Activated naive CD4-positive, alpha-beta T cell treated with anti-CD3 and anti-CD28 coated beads, Interleukin-2, amount 50 U/mL, for 16 hours (primary cell): Measurements from ENCODE around the gene SPEM1.

Experiments
- DNase-seq: peaks from one replicate; pipeline ENCODE4 v3.0.0-alpha.2; 2020

The SPEM1 gene

GRCh38 chr17:7403043-7403726, 16.9 kb upstream of the SPEM1 start:
- DNase-seq, result no peak

DNA sequence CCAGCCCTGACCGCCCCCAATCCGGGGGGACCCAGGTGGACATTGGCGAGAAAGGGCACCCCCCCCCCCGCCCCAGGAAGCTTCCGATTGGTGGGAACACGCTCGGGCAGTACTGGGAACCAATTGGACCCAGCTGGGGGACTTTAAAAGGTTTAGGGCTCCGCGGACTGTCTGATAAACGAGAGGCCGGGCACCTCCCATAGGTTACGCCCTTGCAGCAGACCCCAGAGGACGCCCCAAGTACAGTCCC, 16.5 kb upstream of the SPEM1 start:
- no peak for DNase-seq

GRCh38 chr17:7403977-7404736, 16.0 kb upstream of the SPEM1 start, which contains the start of gene TMEM256:
TMEM256 (minus strand) TSS chr17:7404097; CDS start chr17:7404084, 13 bp downstream.
- DNase-seq, result peak; percentile 94

DNA sequence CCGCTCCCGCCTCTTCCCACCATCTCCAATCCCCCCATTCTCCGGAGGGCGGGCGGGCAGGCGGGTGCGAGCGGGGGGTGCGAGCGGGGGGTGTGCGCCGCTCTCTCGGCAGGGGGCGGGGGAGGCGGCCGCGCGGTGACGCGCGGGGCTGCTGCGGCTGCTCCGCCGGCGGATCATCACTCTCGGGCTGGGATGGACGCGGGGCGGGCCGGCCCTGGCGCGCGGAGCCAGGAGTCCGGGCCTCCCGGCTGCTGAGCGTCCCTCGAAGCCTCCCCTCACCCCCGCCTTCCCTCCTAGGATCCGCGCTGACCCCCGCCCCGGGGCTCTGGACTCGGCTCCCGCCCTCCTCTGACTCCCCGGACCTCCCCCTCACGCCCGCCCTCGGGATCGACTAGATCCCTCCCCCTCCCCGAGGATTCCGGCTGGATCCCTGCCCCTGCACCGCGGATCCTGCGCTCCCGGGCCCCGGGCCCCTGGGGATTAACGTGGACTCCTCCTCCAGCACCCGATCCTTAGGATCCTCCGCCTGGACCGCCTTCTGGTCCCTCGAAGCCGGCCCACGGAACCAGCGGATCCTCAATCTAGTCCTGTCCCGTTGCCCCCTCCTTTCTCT, 15.3 kb upstream of the SPEM1 start:
- DNase-seq, result peak; percentile 78

DNA sequence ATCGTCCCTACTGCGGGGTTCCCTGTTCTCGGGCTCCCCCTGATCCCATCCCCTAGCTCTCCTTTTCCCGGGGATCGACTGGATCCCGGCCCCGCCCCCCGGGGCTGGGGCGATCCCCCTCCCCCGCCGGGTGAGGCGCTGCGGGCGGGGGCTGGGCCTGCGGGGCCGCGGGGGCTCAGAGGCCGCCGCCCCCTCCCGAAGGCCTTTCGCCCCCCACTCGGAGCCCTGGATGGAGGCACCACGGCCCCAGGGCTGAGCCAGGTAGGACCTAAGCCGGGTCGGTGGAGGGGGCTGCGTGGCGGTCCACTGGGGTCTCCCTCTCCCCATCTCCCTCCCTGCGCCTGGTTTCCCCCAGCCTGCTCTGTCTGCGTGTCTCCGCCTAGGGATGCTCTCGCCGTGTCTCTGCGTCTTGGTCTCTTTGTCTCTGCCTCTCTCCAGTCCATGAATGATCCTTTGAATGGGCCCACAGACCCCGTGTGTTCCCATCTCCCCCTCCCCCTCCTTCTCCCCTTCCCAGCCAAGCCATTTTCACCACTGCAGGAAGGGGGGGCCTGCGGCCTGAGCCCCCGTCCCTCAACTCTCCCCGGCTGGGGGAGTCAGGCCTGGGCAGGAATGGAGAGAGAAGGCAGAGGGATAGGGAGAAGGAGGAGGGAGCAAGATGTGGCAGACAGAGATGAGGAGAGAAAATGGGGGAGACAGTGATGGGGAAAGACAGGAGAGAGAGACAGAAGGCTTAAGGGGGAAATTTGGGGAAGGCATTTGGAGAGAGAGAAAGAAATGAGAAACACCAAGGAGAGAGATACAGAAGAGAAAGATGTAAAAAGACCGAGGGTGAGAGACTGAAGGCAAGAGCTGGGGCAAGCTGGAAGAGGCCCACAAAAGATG, 14.5 kb upstream of the SPEM1 start:
- no peak for DNase-seq

DNA sequence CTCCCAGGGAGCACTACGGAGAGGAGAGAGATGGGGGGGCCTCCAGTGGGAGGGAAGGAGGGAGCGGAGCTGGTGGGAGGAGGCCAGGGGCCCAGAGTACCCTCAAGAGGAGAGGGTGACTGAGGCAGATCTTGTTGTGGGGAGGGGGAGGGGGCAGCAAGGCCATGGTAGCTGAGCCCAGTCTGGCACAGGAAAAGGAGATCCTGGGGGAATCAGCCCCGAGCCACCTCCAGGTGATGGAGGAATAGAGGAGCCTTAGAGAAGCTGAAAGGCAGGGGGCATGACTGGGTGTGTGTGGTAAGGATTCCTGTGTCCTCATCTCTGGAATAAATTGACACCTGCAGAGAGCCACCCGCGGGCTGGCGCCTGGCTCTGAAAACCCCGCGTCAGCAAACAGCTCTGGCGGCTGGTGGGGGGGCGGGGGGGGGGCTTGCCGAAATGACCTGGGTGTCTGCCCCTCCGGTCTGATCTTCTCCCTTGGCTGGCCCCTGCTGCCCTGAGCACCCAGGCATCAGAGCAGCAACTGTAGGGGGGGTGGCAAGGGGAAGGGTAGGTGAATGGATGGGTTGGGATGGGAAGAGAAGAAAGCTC, 13.8 kb upstream of the SPEM1 start:
- DNase-seq, result no peak

- no peak for DNase-seq
These were observed 13.0 kb upstream of the SPEM1 start for GRCh38 chr17:7407082-7407481.

DNA sequence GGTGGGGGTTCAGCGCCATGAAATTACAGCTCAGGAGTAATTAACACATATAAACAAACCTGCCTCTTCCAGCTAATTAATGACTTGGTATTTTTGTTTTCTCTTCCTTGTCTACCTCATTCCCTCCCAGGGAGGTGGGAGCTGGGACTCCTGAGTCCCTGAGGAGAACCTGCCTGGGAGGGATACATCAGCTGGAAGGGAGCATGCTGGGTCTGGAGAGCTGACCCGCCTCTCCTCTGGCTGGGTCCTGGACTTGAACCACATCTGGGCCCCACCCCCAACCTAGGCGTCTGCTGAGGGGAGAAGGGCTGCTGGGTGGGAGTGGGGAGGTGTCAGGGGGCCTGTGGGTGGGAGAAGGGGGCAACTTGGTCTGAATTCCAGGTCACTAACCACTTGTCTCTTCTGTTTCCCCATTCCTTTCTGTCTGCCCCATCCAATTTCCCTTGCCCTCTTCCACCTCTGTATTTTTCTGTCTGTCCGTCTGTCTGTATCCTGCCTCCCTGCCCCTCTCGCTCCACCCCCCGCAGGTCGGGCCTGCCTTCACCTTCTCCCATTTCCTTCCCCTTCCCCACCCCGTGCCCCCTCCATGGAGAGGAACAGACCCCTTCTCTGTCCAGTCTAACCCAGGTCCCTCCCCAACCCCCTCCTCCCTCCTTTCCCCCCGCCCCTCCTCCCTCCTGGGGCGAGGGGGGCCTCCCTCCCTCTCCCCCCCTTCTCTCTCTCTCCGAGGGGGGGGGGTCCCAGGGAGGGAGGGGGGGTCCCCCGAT, 12.5 kb upstream of the SPEM1 start, which contains the start of gene NLGN2:
Gene NLGN2, plus strand, starts transcription at position 361 of the 767 bp plus-strand sequence. CDS start 411 bp downstream, outside the sequence.
- DNase-seq, result no peak

DNA sequence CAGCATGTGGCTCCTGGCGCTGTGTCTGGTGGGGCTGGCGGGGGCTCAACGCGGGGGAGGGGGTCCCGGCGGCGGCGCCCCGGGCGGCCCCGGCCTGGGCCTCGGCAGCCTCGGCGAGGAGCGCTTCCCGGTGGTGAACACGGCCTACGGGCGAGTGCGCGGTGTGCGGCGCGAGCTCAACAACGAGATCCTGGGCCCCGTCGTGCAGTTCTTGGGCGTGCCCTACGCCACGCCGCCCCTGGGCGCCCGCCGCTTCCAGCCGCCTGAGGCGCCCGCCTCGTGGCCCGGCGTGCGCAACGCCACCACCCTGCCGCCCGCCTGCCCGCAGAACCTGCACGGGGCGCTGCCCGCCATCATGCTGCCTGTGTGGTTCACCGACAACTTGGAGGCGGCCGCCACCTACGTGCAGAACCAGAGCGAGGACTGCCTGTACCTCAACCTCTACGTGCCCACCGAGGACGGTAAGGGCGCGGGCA, 11.8 kb upstream of the SPEM1 start:
- peak; percentile 44 for DNase-seq

GRCh38 chr17:7408863-7409262, 11.3 kb upstream of the SPEM1 start:
- DNase-seq, result no peak

DNA sequence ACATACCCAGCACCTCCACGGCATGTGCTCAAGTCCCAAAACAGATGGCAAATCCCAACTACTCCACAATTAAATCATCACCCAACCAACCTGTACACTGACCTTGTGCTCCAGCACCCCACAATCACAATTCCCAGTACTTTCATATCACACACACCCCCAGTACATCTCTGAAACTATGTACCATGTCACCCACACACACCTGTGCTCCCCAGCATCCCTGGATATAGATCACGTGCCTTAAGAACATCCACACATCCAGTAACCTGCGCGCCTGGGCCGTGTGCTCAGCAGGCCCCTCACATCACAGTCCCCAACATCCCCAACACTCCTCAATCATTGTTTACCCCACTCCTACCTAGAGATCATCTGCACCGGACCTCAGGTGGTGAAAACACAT, 10.4 kb upstream of the SPEM1 start:
- DNase-seq, result no peak

DNA sequence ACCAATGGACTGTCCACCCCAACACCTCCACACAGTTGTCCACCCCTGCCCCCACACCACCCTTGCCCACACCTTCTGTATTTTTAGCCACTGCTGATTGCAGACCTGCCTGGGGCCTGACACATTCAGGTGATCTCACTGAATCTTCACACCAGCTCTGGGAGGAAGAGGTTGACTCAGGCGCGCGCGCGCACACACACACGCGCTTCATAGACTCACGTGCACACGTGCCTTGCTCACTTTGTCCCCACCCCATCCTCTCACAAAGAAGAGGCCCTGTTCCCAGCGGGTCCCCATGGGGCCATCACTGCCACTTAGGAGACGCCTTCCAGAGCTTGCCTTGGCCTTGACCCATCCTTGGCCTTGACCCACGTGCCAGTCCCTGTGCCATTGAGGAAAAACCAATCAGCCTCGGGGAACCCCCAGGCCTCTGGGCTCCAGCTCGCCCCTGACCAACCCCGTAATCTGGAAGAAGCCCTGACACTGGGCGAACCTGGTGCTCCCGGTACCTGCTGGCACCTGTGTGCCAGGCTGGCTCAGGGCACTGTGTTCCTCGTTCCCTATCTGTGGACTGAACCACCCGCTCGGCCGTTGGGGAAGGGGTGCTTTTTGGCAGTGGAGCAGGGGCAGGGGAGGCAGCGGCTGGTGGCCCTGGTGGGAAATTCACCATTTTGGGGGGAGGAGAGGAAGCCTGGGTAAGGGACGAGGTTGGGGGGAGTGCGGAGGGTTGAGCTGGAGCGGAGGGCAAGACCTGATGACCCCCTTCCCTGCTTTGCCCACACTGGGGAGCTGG, 9.3 kb upstream of the SPEM1 start:
- no peak for DNase-seq

GRCh38 chr17:7411427-7411750, 8.7 kb upstream of the SPEM1 start:
- no peak for DNase-seq

GRCh38 chr17:7413346-7413985, 6.7 kb upstream of the SPEM1 start:
- DNase-seq, result no peak

DNA sequence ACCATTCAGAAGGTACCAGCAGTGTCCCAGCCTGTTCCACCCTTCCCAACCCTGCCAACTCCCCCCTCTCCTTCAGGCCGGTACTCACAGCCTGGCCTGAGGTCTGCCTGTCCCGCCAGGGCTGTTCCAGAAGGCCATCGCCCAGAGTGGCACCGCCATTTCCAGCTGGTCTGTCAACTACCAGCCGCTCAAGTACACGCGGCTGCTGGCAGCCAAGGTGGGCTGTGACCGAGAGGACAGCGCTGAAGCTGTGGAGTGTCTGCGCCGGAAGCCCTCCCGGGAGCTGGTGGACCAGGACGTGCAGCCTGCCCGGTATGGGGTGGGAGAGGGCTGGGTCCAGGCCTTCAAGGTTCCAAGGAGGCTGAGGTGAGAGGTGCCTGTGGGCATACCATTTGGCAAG, 5.3 kb upstream of the SPEM1 start:
- DNase-seq, result no peak

- no peak for DNase-seq
These were observed 4.3 kb upstream of the SPEM1 start for GRCh38 chr17:7415784-7416183.

DNA sequence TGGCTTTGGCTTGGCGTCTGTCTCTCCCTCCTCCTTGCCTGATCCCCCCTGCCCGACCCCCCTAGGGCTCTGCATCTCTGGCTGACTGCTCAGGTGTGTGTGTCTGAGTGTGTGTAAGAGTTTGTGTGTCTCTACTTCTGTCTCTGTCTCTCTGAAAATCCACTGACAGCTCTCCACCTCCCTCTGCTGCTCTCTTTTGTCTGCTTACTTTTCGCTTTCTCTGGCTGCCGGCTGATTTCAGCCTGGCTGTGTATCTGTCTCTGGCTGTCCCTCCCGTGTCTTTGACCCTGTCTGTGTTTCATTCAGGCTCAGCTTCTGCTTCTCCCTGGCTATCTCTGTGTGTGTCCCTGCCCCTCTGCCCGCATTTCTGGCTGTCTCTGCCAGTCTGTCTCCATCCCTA, 3.8 kb upstream of the SPEM1 start:
- DNase-seq, result no peak

- DNase-seq, result no peak
These were observed 3.0 kb upstream of the SPEM1 start for GRCh38 chr17:7417056-7417655.

DNA sequence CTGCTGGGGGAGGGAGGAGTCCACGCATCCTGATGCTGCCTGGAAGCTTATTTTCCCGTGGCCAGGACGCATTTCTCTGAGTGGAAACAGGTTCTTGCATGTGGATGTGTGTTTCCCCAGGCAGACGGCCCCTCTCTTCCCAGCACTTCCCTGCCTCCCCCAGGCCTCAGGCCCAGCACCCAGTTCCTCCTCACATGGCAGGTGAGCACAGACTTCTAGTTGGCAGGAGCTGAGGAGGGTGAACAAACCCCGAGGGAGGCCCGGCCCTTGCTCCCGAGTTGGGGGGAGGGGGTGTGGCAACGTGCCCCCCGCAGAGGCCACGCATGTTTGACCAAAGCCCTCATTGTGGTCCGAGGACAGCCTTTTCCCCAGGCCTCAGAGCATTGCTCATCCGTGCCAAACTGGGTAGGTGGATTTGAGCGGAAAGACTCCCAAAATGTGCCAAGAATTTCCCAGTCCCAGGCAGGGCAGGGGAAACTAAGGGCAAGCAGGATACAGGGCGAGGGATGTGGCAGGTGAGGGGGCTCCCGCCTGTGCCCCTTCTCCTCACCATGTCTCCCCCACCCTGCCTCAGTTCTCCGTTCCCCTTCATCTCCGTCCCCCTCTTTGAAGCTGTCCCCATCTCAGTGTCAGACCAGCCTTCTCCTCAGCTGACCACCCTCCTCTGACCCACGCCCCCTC, 1.5 kb upstream of the SPEM1 start:
- DNase-seq, result no peak

DNA sequence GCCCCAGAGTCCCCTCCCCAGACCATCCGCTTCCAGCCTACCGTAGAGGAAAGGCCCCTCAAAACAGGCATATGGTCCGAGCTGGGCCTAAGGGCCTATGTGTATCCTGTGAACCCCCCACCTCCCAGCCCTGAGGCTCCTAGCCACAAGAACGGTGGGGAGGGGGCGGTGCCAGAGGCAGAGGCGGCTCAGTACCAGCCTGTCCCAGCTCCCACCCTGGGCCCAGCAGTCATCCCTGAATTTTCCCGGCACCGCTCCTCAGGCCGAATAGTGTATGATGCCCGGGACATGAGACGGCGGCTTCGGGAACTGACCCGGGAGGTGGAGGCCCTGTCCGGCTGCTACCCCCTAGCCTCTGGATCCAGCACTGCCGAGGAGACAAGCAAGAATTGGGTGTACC, 1.1 kb downstream of the SPEM1 start:
- no peak for DNase-seq
